Keratinocyte (primary cell): ENCODE measurements around the gene ANO8. TPM values are rescaled to one million over a fixed set of nuclear protein-coding genes. Genes with fewer than 3 reads are reported as not detected.

Source experiments
- DNase-seq: peaks from one replicate; pipeline ENCODE4 v3.0.0-alpha.2; 2011; ENCODE audit warnings: low read depth, missing footprints, low spot score
- FAIRE-seq: peaks from 2 replicates; lab custom pipeline; 2011; peaks lifted over from hg19 to GRCh38; lab: Jason Lieb, UNC
- H2AFZ ChIP-seq: 2 replicates; pipeline ENCODE4 v1.6.0; 2012; ENCODE audit warnings: low read length, control low read depth, inconsistent platforms; ENCODE audit not compliant: control insufficient read depth
- H3K27ac ChIP-seq: 2 replicates; pipeline ENCODE4 v1.5.1; 2011; ENCODE audit warnings: low read length; ENCODE audit not compliant: control insufficient read depth, insufficient read depth
- H3K27me3 ChIP-seq: 3 replicates; pipeline ENCODE4 v1.6.0; 2011; ENCODE audit warnings: low read length; ENCODE audit not compliant: control insufficient read depth, insufficient read depth; ENCODE audit errors: extremely low read depth
- H3K36me3 ChIP-seq, 2 experiments: 2 replicates in 1 of 2; 3 replicates in 1 of 2; pipeline ENCODE4 v1.5.1; 2011; ENCODE audit warnings: low read length in 2 of 2, mild to moderate bottlenecking in 1 of 2; ENCODE audit not compliant: control insufficient read depth in 2 of 2, insufficient read depth in 2 of 2; ENCODE audit errors: extremely low read depth in 1 of 2
- H3K4me1 ChIP-seq: 3 replicates; pipeline ENCODE4 v1.5.1; 2011; ENCODE audit warnings: low read length; ENCODE audit not compliant: control insufficient read depth, insufficient read depth; ENCODE audit errors: extremely low read depth
- H3K4me2 ChIP-seq: 3 replicates; pipeline ENCODE4 v1.6.0; 2011; ENCODE audit warnings: low read depth, low read length; ENCODE audit not compliant: control insufficient read depth, insufficient read depth; ENCODE audit errors: extremely low read depth
- H3K4me3 ChIP-seq, 3 experiments: fragments of 200-600 bp in 1 of 3; sonication (generic) in 1 of 3; 2 replicates in 2 of 3; 3 replicates in 1 of 3; pipeline ENCODE4 v1.5.1; 2011 to 2016; ENCODE audit warnings: low read length in 3 of 3, mild to moderate bottlenecking in 3 of 3, control low read depth in 2 of 3, inconsistent platforms in 1 of 3, low read depth in 1 of 3, mixed read lengths in 1 of 3, mixed run types in 1 of 3, moderate library complexity in 1 of 3; ENCODE audit not compliant: control insufficient read depth in 2 of 3, insufficient read depth in 2 of 3; ENCODE audit errors: extremely low read depth in 1 of 3
- H3K79me2 ChIP-seq: 2 replicates; pipeline ENCODE4 v1.6.0; 2012; ENCODE audit warnings: low read length; ENCODE audit not compliant: control insufficient read depth, insufficient read depth
- H3K9ac ChIP-seq: 3 replicates; pipeline ENCODE4 v1.6.0; 2011; ENCODE audit warnings: low read length; ENCODE audit not compliant: control insufficient read depth, insufficient read depth; ENCODE audit errors: extremely low read depth
- H3K9me1 ChIP-seq: 3 replicates; pipeline ENCODE4 v1.6.0; 2011; ENCODE audit warnings: low read length; ENCODE audit not compliant: control insufficient read depth, insufficient read depth; ENCODE audit errors: extremely low read depth
- H3K9me3 ChIP-seq: 2 replicates; pipeline ENCODE4 v1.5.1; 2012; ENCODE audit warnings: low read depth, low read length; ENCODE audit not compliant: control insufficient read depth
- H4K20me1 ChIP-seq: 3 replicates; pipeline ENCODE4 v1.6.0; 2011; ENCODE audit warnings: low read length; ENCODE audit not compliant: control insufficient read depth, insufficient read depth; ENCODE audit errors: extremely low read depth
- EZH2 ChIP-seq: IDR thresholded peaks from one replicate; pipeline ENCODE4 v1.6.1; 2012; ENCODE audit warnings: inconsistent platforms, mild to moderate bottlenecking, low read length, moderate library complexity
- dilution Hi-C: fragments of 300-500 bp; cut with MboI; formaldehyde crosslinking; loops from one replicate; pipeline ENCODE4 v1.7.0; 2020; ENCODE audit warnings: low sequenced_read_pairs; ENCODE audit not compliant: extremely low pct_ligation_motif_present
- polyA plus RNA-seq, 5 experiments: library from polyadenylated mRNA; depleted of rRNA in 3 of 5; stranded (reverse) in 3 of 5; stranded (forward) in 1 of 5; unstranded in 1 of 5; fragments of >200 nt; gene quantifications; 1 replicate in 1 of 5; 2 replicates in 3 of 5; 3 replicates in 1 of 5; pipeline versions ENCODE4 v1.2.1 to v1.2.3, GENCODE V29; 2011 to 2012; ENCODE audit warnings: missing spikeins in 2 of 5, low read depth in 1 of 5, low replicate concordance in 1 of 5
- TF ChIP-seq, protein P1 (sequence below), 3 experiments: IDR thresholded peaks in 1 of 3; conservative IDR thresholded peaks in 1 of 3; optimal IDR thresholded peaks in 1 of 3; 2 replicates in 2 of 3; 3 replicates in 1 of 3; pipeline versions ENCODE3 to v1.5.1; 2011; ENCODE audit warnings: low read length in 3 of 3, mild to moderate bottlenecking in 3 of 3, moderate library complexity in 2 of 3, control low read depth in 1 of 3, inconsistent platforms in 1 of 3; ENCODE audit not compliant: insufficient read depth in 2 of 3; ENCODE audit errors: extremely low read depth in 1 of 3

Gene ANO8
- polyA plus RNA-seq, 1 donor (not counting 4 experiments of a cell fraction or from before 2014, with no cell fraction given), result 1.6 TPM

DNA sequence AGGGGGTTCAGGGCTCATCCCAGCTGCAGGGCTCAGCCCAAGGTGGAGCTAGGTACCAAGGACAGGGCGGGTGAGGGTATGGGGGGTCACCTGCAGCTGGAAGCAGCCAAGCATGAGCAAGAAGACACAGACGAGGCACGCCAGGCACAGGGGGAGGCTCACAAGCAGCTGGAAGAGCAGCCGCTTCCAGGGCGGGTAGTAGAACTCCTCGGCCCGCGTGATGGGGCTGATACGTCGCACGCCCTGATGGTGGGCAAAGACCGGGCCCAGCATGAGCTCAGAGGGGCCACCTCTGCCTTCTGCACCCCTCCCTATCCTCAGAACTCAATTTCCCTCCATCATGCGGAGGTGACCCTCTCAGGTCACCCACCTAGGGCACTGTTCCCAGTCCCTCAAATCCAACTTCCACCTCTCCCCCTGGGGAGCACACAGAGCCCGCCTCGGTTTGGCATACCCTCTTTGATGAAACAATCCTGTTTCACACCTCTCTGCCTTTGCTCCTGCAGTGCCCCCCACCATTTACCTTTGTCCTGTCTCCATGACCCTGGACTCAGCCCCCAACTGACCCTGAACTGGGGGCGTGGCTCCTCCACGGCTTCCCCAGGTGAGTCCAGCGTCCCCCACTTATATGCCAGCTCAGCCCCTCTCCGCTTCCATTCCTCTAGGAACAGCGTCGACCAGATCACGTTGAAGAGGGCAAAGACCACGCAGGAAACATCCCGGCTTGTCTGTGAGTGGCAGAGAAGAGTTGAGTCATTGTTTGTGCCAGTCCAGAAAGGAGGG, 4.2 kb downstream of the ANO8 start:
- Histone ChIP-seq H3K27me3 (peaks cover 25% of the 10 kb centered on the region), H3K27ac (no peak overlapping the region), H3K4me2 (no peak overlapping the region), H3K4me3 (no peak overlapping the region), H3K9me3 (no peaks in the 10 kb centered on the region), H3K36me3 (no peaks in the 10 kb centered on the region), H4K20me1 (no peaks in the 10 kb centered on the region), H3K9ac (no peak overlapping the region), H3K79me2 (no peaks in the 10 kb centered on the region), H3K9me1 (no peaks in the 10 kb centered on the region), H2AFZ (no peak overlapping the region), H3K4me1 (peaks cover 27% of the 10 kb centered on the region)
- FAIRE-seq (no peak), DNase-seq (no peak)
- TF ChIP-seq, protein P1, sequence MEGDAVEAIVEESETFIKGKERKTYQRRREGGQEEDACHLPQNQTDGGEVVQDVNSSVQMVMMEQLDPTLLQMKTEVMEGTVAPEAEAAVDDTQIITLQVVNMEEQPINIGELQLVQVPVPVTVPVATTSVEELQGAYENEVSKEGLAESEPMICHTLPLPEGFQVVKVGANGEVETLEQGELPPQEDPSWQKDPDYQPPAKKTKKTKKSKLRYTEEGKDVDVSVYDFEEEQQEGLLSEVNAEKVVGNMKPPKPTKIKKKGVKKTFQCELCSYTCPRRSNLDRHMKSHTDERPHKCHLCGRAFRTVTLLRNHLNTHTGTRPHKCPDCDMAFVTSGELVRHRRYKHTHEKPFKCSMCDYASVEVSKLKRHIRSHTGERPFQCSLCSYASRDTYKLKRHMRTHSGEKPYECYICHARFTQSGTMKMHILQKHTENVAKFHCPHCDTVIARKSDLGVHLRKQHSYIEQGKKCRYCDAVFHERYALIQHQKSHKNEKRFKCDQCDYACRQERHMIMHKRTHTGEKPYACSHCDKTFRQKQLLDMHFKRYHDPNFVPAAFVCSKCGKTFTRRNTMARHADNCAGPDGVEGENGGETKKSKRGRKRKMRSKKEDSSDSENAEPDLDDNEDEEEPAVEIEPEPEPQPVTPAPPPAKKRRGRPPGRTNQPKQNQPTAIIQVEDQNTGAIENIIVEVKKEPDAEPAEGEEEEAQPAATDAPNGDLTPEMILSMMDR (optimal IDR thresholded peaks at IDR 0.05 in 1 of 3, IDR thresholded peaks at IDR 0.05 in 1 of 3, conservative IDR thresholded peaks at IDR 0.05 in 1 of 3; ENCODE audit: extremely low read depth in 1 of 3, insufficient read depth in 2 of 3, low read length in 3 of 3), result no peak
- TF ChIP-seq EZH2, result no peak
- dilution Hi-C loops, result no loop called here

DNA sequence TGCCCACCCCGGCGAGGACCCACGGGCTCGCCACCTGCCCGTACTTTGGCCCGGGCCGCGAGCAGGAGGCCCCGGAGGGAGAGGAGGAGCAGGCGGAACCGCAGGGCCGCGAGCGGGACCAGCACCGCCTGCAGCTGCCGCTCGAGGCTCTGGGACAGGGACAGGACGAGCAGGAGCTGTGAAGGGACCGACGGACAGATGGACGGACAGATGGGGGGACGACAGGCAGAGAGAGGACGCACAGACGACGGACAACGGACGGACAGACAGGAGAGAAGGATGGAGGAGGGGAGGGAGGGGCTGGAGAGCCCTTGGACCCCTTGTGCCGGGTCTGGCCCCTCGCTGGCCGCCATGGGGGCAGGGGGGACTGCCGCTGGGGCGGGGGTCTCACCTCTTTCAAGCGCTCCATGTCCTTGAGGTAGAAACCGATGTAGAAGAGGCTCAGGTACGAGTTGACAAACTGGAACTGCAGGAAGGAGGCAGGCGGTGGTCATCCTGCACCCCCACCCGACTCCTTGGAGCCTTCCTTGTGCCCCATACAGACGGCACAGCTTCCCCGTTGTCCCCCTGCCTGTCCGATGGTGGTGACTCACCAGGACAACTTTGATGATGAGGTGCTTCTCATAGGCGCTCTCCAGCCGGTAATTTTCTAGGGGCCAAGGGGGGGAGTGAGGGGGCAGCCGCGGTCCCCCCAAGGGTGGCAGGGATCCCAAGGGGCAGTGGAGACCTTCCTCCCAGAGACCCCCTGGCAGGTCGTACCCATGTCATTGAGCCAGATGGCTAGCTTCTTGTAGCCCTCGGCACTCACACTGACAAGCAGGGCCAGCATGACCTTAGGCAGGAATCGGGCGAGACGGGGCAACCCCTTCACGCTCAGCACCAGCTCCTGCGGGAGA, 5.0 kb downstream of the ANO8 start:
- no peaks in the 10 kb centered on the region for H3K9me1 ChIP-seq
- no peak overlapping the region for H2AFZ ChIP-seq
- H3K4me1 ChIP-seq, result peaks cover 20% of the 10 kb centered on the region
- H3K79me2 ChIP-seq, result no peaks in the 10 kb centered on the region
- no peak for FAIRE-seq
- no peaks in the 10 kb centered on the region for H3K9me3 ChIP-seq
- no peaks in the 10 kb centered on the region for H4K20me1 ChIP-seq
- H3K9ac ChIP-seq, result no peak overlapping the region
- peak overlapping the region; percentile 31 for H3K4me2 ChIP-seq
- H3K27ac ChIP-seq, result no peak overlapping the region
- peak; percentile 80 for TF ChIP-seq EZH2
- TF ChIP-seq, protein P1 (optimal IDR thresholded peaks at IDR 0.05 in 1 of 3, IDR thresholded peaks at IDR 0.05 in 1 of 3, conservative IDR thresholded peaks at IDR 0.05 in 1 of 3; ENCODE audit: extremely low read depth in 1 of 3, insufficient read depth in 2 of 3, low read length in 3 of 3), result no peak
- dilution Hi-C loops, result no loop called here
- peaks cover 25% of the 10 kb centered on the region for H3K27me3 ChIP-seq
- no peak for DNase-seq
- H3K4me3 ChIP-seq, result no peak overlapping the region
- H3K36me3 ChIP-seq, result no peaks in the 10 kb centered on the region
